HL-60/S4 treated with retinoic acid at 250 ng/mL for 4 days and 3 days (cell line): ENCODE measurements around the gene SNCB.

ENCODE experiments used
- in situ Hi-C: fragments of 300-500 bp; cut with MboI; formaldehyde crosslinking; loops from 2 replicates; pipeline ENCODE4 v1.7.0; 2022; ENCODE audit warnings: low sequenced_read_pairs

The SNCB gene

DNA sequence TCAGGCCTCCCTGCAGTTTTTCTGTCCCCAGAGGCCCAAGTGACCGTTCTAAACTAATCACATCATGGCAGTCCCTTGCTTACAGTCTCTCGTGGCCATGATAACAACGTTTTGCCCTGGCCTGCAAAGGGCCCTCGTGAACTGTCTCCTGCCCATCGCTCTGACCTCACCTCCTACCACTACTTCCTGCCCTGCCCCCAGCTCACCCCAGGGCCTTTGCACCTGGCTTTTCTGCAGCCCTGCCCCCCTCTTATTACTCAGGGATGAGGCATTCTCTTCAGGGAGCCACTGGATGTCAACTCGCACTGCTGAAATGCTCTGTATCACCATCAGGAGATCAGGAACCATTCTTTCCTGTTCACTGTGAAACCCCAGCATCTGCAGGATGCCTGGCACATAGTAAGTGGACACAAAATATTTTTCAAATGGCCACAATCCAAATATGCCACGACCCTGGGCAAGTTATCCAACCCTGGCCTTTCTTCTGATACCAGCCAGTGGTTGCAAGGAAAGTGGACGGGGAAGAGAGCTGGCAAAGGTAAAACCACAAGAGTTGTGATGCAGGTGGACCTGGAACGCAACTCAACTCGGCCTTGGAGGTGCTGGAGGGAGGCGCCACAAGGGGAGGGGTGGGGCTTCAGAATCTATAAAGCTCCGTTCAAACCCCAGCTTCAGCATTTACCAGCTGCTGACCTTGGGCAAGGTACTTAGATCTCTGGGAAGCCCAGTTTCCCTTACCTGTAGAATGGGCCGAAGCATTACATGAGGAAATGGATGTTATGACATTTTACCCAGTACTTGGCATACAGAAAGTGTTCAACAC is 1.7 kb downstream of the SNCB start:
- in situ Hi-C loops, result no loop called here

DNA sequence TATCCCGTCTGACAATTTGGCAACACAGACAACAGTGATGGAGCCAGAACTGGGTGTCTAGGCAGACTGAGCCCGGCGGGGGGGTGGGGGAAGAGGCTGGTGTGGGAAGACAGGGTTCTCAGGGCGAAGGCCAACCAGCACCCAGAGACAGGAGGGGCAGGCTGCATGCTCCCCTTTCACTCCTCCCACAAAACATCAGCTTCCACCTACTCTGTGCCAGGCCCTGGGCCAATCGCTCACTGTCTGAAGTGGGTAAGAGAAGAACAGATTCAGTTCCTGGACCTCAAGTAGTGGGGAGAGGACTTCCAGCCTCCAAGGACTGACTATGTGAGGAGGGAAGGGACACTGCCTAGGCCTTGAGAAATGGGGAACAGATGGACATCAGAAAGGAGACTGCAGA is 2.8 kb downstream of the SNCB start:
- in situ Hi-C loops, result no loop called here

- in situ Hi-C loops, result no loop called here
These were observed 3.5 kb downstream of the SNCB start for GRCh38 chr5:176626876-176627236.

GRCh38 chr5:176625966-176626875 is 4.1 kb downstream of the SNCB start:
- in situ Hi-C loops, result no loop called here

DNA sequence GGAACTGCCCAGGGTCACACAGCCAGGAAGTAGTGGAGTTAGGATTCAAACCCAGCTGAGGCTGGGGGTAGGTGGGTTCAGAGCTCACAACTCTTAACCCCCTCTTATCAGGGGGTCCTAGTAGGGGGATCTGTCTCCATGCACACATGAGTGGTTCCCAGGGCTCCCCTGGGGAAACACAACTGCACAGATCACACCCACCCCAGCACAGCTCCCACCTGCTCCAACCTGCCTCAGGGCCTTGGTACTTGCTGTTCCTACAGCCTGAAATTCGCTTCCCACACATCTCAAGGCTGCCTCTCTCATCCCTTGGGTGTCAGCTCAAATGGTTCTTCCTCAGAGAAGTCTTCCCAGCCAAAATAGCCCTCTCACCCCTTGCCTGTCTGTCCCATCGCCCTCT is 4.8 kb downstream of the SNCB start:
- in situ Hi-C loops, result no loop called here

GRCh38 chr5:176624938-176625337 is 5.4 kb downstream of the SNCB start:
- in situ Hi-C loops, result no loop called here

- in situ Hi-C loops, result no loop called here
These were observed 6.2 kb downstream of the SNCB start for GRCh38 chr5:176624142-176624541.

DNA sequence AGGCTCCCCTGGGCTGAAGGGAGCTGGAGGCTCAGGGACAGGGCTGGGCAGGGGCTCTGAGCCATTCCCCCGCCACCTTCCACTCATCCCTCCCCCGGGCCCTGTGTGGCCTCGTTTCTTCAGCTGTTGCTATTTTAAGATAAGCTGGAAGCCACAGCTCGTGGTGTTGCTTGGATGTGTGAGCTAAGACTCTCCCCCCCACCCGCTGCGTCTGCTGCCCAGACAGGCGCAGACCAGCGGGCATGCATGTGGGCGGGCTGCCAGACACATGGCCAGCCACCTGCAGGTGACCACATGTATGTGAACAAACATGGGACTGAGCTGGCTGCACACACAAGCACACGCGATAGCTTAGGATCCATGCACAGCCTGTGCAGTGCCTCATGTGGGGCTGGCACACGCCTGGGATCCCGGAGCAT is 8.7 kb downstream of the SNCB start:
- in situ Hi-C loops, result no loop called here

DNA sequence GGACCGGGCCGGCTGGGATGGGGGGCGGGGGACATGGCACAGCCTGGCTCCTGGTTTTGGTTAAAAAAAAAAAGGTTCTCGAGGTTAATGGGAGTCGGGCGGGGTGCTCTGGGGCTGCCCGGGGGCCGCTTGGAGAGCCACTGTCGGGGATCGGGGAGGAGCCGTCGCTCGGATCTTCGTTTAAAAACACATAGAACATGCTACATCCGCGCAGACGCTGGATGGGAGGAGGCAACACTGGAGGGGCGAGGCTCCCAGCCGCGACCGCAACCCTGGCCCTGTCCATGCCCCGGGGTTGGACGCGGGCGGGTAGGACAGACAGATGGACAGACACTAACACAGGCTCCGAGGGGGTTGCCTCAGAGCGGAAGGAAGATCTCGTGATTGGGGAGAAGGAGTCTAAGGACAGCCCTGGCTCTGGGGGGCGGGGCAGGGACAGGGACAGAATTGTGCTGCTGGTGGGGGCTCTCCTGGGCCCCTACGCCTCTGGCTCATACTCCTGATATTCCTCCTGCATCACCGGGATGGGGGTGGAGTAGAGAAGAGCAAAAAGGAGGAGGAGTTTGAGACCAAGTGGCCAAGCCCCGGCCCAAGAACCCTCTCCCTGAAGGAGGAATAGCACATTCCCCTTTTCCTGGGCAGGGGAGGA is 9.9 kb downstream of the SNCB start:
- in situ Hi-C loops, result no loop called here

DNA sequence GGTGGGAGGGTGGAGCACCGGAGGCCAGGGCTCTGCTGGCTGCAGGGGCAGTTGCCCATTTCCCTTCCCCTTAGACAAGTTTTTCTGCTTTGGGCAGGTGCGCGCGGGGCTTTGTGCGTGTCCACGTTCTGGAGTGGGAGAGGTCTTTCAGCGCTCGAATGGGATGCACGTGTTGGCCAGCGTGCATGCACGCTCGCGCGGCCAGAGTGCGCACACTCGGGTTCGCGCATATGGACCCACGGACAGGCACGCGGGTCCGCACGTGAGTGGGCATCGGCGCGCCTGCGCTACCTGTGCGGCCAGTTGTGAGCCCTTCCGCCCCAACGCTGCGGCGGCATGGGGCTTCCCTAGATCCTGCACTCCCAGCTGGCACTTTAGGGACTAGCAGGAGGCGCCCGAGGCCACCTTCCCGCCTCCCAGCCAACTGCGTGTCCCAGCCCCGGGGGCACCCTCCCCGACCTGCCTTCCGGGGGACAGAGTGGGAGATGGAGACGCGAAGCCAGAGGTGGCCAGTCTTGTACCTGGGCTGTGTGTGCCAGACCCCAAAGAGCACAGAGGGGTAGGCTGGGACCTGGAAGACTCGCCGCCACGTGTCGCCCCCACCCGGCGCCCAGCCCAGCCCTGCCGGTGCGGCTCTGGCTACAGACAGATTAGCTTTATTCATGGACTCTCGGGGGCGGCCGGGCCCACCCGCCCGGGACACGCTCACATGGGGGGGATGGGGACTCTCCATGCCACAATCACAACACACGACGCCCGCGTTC is 10.6 kb downstream of the SNCB start:
- in situ Hi-C loops, result no loop called here

GRCh38 chr5:176619203-176619568 is 11.1 kb downstream of the SNCB start:
- in situ Hi-C loops, result no loop called here

DNA sequence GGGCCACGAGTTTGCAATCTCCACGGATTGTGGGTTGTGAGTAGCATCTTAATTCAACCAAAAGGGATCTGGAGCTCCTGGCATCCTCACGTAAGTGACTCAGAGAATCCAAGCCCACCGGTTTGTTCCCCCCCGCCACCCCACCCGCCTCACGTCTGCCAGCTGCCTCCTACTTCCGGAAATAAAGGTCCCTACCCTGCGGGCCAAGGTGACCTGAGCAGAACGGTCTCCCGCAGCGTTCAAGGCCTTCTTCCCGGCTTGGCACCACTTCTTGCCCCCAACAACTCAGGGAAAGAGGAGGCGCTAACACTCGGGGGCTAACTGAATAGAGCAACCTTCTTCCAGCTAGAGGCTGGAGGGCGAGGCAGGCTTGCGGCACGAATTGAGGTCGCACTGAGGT is 11.6 kb downstream of the SNCB start:
- in situ Hi-C loops, result no loop called here

GRCh38 chr5:176616511-176616910 is 13.8 kb downstream of the SNCB start:
- in situ Hi-C loops, result no loop called here

DNA sequence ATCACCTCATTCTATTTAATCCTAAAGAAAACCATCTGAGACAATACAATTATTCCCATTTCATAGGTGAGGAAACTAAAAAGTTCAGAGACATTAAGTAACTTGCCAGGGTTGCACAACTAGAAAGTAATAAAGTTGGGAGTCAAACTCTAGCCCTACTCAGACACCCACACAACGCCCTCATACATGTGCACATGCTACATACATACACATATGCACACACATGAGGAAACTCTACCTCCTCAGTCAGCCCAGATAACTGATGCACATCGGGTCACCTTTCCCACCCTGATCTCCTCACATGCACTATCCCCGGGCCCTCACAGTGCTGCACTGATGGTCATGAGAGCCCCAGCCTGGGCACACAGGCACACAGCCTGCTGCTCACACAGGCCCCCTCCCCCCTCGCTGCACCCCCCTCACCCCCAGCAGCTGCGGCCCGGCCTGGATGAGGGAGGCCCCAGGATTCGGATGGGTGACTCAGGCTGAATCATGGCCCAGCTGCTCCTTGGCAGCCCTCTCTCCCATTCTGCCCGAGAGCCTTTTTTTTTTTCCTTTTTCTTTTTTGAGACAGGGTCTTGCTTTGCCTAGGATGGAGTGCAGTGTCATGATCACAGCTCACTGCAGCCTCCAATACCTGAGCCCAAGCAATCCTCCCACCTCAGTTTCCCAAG is 15.4 kb downstream of the SNCB start:
- in situ Hi-C loops, result no loop called here

DNA sequence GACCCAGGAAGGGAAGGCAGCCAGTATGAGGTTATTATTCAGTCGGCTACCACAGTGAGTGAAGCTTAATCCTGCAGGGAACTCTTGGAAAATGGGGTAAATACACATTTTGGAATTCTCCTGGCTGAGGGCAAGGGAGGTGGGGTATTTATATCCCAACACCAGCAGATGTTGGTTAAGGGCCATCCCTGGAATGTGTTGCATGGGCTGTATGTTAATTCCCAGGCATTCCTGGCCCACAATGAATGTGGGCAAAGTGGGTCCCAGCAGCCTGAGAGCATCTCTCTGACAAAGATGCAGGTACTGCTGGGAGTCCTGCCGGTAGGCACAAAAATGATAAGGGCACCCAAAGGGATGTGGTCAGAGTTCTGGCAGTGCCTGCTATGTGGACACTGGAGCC is 17.5 kb downstream of the SNCB start:
- in situ Hi-C loops, result no loop called here

DNA sequence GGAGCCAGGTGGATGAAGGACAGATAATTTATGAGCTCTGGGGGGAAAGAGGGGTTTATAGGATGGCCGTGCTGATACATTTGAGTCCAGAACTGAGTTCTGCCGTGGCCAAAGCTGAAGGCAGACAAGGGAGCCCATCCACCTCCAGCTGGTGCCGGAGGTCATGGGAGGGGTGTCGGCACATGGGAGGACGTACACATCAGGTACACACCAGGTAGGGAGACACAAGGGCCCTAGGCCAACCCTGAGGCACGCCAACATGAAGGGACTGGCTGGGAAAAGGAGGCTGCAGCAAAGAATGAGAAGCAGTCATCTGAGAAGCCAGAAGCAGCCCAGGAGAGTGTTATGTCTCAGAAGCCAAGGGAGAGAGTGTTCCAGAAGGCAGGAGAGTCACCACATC is 18.3 kb downstream of the SNCB start:
- in situ Hi-C loops, result no loop called here

- in situ Hi-C loops, result no loop called here
These were observed 18.9 kb downstream of the SNCB start for GRCh38 chr5:176611435-176611834.

- in situ Hi-C loops, result no loop called here
These were observed 19.9 kb downstream of the SNCB start for GRCh38 chr5:176610435-176610773.

GRCh38 chr5:176609724-176610434 is 20.5 kb downstream of the SNCB start, which contains the start of gene GPRIN1:
Gene GPRIN1 (minus strand): TSS chr5:176610156. CDS start chr5:176599834, 10,322 bp downstream.
- in situ Hi-C loops, result no loop called here
